HG03442 (cell line): ENCODE results near the gene PCDHGB3.
"Not testable (repeated sequence)": the region's sequence is repeated elsewhere in the genome, so short reads cannot be mapped to it uniquely, and the experiment has no call there.

ENCODE experiments used
- ATAC-seq: cut with Tn5 transposase; IDR thresholded peaks from one replicate; pipeline ENCODE4 v1.9.1; 2021; ENCODE audit warnings: mild to moderate bottlenecking, moderate library complexity; ENCODE audit not compliant: unreplicated experiment

The PCDHGB3 gene

DNA sequence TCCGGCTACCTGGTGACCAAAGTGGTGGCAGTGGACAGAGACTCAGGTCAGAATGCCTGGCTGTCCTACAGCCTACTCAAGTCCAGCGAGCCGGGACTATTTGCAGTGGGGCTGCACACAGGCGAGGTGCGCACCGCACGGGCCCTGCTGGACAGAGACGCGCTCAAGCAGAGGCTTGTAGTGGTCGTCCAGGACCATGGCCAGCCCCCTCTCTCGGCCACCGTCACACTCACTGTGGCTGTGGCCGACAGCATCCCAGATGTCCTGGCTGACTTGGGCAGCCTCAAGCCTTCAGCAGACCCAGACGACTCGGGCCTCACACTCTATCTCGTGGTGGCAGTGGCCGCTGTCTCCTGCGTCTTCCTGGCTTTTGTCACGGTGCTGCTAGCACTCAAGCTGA, 13.1 kb upstream of the PCDHGB3 start:
- no peak for ATAC-seq

DNA sequence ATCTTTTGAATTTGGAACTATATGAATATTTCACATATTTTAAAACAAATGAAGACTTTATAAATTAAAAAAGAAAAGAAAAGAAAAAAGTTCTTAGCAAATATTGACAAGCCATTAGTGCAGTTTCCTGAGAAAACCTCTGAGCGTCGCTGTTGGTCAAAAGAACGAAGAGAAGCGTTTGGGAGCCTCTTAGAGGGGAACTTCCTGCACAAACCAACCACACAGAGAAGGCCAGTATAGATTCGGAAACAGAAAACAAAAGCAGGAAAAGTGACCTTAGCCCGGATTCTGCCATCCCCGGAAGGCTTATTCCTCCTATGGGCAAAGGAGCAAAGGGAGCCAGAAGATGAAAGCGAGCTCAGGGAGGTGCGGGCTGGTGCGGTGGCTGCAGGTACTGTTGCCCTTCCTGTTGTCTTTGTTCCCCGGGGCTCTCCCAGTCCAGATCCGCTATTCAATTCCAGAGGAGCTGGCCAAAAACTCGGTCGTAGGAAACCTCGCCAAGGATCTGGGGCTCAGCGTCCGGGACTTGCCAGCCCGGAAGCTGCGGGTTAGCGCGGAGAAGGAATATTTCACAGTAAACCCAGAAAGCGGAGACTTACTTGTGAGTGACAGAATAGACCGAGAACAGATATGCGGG, 10.1 kb upstream of the PCDHGB3 start, which contains the start of gene PCDHGB2:
TSS of gene PCDHGB2 (plus strand) at position 205 of the 637 bp plus-strand sequence. CDS start at position 347, 142 bp downstream.
- peak; percentile 93 for ATAC-seq

DNA sequence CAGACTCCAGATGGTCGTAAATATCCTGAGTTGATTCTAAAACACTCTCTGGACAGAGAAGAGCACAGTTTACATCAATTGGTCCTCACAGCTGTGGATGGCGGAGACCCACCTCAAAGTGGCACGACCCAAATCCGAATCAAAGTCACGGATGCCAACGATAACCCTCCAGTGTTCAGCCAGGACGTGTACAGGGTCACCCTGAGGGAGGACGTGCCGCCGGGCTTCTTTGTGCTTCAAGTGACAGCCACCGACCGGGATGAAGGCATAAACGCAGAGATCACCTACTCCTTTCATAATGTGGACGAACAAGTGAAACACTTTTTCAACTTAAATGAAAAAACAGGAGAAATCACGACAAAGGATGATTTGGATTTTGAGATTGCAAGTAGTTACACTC, 9.4 kb upstream of the PCDHGB3 start:
- no peak for ATAC-seq

DNA sequence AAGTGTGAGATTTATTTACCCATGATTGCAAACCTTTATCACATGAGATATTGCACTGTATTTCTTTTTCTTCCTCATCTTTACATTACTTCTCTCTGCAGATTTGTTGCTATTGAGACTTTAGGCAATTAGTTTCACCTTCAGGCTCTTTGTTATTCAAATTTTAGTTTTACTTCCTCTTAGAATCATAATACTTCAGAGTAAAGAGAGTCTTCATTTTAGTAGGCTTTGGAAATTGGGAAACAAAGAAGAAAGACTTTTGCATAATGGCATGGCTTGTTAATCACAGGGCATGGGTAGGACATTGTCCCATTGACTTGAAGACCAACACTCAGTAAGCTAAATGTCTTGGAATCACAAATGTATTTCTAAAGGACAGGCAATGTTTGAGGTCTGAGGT, 7.3 kb upstream of the PCDHGB3 start:
- no peak for ATAC-seq

DNA sequence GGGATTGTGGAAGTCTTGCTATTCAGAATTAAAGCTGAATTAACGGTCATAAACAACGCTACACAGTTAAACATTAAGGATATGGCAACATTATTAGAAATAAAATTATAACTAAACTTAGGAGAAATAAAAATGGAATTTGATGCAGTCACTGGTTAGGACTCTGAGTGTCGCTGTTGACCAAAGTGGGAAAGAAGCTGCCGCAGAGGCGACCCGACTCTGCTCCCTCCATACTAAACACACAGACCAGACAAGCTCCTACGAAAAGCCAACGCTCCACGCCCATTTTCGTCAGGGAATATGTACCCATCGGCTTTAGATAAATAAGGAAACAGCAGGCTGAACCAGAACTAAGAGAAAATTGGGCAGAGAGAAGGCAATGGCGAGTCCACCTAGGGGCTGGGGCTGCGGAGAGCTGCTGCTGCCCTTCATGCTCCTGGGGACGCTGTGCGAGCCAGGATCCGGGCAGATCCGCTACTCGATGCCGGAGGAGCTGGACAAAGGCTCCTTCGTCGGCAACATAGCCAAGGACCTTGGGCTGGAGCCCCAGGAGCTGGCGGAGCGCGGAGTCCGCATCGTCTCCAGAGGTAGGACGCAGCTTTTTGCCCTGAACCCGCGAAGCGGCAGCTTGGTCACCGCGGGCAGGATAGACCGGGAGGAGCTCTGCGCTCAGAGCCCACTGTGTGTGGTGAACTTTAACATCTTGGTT, 5.9 kb upstream of the PCDHGB3 start, which contains the start of gene PCDHGA5:
TSS of gene PCDHGA5 (plus strand) at position 211 of the 709 bp plus-strand sequence. CDS start at position 380, 169 bp downstream.
- no peak for ATAC-seq

DNA sequence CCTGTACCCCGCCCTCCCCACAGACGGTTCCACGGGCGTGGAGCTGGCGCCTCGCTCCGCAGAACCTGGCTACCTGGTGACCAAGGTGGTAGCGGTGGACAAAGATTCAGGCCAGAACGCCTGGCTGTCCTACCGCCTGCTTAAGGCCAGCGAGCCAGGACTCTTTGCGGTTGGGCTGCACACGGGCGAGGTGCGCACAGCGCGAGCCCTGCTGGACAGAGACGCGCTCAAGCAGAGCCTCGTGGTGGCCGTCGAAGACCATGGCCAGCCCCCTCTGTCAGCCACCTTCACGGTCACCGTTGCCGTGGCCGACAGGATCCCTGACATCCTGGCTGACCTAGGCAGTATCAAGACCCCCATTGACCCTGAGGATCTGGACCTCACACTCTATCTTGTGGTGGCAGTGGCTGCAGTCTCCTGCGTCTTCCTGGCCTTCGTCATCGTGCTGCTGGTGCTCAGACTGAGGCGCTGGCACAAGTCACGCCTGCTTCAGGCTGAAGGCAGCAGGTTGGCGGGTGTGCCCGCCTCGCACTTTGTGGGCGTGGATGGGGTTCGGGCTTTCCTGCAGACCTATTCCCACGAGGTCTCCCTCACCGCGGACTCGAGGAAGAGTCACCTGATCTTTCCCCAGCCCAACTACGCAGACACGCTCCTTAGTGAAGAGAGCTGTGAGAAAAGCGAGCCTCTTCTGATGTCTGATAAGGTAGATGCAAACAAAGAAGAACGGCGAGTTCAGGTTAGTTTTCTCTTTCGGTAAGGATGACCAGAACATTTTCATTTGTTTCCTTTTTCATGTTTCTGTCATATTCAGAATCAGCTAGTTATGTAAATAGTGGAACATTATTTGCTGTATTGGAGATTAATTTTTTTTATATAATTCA, 3.8 kb upstream of the PCDHGB3 start:
- no peak for ATAC-seq

DNA sequence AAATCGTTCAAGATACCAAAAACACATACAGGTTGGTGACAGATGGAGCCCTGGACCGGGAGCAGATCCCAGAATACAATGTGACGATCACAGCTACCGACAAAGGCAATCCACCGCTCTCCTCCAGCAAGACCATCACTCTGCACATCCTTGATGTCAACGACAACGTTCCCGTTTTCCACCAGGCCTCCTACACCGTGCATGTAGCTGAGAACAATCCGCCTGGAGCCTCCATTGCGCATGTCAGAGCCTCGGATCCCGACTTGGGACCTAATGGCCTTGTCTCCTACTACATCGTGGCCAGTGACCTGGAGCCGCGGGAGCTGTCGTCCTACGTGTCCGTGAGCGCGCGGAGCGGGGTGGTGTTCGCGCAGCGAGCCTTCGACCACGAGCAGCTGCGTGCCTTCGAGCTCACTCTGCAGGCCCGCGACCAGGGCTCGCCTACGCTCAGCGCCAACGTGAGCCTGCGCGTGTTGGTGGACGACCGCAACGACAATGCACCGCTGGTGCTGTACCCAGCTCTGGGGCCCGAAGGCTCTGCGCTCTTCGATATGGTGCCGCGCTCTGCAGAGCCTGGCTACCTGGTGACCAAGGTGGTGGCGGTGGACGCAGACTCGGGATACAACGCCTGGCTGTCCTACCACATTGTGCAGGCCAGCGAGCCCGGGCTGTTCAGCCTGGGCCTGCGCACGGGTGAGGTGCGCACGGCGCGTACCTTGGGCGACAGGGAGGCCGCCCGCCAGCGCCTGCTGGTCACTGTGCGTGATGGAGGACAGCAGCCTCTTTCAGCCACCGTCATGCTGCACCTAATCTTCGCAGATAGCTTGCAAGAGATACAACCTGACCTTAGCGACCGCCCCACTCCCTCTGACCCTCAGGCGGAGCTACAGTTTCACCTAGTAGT, 1.8 kb downstream of the PCDHGB3 start:
- ATAC-seq = no peak

DNA sequence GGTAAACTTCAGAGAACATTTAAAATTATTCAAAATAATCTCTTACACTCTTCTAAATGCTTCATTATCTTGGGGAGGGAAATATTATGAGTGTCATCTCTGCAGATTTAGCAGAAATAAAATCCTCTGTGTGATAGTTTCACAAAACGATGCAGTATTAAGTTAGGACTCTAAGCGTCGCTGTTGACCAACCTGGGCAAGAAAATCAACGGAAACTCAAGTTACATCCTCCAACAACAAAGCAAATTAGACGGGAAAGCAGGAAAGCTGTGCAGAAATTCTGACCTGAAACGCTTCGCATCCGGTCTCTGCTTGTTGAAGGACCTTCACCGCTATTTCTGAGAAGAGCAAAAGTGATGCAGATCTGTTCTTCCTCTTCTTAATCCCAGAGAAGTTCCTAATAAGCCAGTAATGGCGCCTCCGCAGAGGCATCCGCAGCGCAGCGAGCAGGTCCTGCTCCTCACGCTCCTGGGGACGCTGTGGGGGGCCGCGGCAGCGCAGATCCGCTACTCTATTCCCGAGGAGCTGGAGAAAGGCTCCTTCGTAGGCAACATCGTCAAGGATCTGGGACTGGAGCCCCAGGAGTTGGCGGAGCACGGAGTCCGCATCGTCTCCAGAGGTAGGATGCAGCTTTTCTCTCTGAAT, 3.8 kb downstream of the PCDHGB3 start, which contains the start of gene PCDHGA6:
TSS of gene PCDHGA6 (plus strand) at position 219 of the 645 bp plus-strand sequence. CDS start at position 412, 193 bp downstream.
- ATAC-seq = no peak

DNA sequence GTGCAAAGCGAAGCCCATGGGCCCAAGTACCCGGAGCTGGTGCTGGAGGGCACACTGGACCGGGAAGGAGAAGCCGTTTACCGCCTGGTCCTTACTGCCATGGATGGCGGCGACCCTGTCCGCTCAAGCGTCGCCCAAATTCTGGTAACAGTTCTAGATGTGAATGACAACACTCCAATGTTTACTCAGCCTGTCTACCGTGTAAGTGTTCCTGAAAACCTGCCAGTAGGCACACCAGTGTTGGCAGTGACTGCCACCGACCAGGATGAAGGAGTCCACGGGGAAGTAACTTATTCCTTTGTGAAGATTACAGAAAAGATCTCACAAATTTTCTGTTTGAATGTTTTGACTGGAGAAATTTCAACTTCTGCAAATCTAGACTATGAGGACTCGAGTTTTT, 4.6 kb downstream of the PCDHGB3 start:
- no peak for ATAC-seq

DNA sequence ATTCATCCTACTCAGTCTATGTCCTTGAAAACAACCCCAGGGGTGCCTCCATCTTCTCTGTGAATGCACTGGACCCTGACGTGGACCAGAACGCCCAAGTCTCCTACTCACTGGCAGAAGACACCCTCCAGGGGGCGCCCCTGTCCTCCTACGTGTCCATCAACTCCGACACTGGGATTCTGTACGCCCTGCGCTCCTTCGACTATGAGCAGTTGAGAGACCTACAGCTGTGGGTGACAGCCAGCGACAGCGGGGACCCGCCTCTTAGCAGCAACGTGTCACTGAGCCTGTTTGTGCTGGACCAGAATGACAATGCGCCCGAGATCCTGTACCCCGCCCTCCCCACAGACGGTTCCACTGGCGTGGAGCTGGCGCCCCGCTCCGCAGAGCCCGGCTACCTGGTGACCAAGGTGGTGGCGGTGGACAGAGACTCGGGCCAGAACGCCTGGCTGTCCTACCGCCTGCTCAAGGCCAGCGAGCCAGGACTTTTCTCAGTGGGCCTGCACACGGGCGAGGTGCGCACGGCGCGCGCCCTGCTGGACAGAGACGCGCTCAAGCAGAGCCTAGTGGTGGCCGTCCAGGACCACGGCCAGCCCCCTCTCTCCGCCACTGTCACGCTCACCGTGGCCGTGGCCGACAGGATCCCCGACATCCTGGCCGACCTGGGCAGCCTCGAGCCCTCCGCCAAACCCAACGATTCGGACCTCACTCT, 5.6 kb downstream of the PCDHGB3 start:
- ATAC-seq = not testable (repeated sequence)

DNA sequence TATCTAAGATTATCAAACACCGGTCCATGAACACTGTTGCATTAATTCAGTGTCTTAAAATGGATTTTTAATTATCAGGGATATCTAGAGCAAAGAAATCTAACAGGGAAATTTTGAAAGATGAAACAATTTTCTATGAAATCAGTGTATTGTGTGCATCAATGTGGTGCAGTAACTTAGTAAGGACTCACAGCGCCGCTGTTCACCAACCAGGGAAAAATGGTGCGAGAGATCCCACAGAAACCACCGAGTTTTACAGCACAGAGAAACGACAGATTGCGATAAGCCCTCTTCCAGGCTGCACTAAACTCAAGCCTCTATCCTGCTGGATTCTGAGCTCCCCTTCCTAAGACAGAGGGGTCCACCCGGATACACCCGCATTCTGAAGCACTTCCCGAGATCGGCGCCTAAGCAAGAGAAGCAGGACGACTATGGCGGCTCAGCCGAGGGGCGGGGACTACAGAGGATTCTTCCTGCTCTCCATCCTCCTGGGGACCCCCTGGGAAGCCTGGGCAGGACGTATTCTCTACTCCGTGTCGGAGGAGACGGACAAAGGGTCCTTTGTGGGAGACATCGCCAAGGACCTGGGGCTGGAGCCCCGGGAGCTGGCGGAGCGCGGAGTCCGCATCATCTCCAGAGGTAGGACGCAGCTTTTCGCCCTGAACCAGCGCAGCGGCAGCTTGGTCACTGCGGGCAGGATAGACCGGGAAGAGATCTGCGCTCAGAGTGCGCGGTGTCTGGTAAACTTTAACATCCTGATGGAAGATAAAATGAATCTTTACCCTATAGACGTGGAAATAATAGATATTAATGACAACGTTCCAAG, 12.6 kb downstream of the PCDHGB3 start, which contains the start of gene PCDHGA7:
TSS of gene PCDHGA7 (plus strand) at position 274 of the 826 bp plus-strand sequence. CDS start at position 432, 158 bp downstream.
- ATAC-seq = no peak

DNA sequence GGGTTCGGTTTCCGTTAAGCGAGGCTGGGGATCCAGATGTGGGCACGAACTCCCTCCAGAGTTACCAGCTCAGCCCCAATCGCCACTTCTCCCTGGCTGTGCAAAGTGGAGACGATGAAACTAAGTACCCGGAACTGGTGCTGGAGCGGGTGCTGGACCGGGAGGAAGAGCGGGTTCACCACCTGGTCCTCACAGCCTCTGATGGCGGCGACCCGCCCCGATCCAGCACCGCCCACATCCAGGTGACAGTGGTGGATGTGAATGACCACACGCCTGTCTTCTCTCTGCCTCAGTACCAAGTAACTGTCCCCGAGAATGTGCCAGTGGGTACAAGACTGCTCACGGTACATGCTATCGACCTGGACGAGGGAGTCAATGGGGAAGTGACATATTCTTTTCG, 13.3 kb downstream of the PCDHGB3 start:
- ATAC-seq = no peak

DNA sequence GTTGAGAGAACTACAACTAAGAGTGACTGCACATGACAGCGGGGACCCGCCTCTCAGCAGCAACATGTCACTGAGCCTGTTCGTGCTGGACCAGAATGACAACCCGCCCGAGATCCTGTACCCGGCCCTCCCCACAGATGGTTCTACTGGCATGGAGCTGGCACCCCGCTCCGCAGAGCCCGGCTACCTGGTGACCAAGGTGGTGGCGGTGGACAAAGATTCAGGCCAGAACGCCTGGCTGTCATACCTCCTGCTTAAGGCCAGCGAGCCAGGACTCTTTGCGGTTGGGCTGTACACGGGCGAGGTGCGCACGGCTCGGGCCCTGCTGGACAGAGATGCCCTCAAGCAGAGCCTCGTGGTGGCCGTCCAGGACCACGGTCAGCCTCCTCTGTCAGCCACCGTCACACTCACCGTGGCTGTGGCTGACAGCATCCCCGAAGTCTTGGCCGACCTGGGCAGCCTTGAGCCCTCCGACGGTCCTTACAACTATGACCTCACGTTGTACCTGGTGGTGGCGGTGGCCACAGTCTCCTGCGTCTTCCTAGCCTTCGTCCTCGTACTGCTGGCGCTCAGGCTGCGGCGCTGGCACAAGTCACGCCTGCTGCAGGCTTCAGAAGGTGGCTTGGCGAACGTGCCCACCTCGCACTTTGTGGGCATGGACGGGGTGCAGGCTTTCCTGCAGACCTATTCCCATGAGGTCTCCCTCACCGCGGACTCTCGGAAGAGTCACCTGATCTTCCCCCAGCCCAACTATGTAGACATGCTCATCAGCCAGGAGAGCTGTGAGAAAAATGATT, 14.6 kb downstream of the PCDHGB3 start:
- no peak for ATAC-seq

DNA sequence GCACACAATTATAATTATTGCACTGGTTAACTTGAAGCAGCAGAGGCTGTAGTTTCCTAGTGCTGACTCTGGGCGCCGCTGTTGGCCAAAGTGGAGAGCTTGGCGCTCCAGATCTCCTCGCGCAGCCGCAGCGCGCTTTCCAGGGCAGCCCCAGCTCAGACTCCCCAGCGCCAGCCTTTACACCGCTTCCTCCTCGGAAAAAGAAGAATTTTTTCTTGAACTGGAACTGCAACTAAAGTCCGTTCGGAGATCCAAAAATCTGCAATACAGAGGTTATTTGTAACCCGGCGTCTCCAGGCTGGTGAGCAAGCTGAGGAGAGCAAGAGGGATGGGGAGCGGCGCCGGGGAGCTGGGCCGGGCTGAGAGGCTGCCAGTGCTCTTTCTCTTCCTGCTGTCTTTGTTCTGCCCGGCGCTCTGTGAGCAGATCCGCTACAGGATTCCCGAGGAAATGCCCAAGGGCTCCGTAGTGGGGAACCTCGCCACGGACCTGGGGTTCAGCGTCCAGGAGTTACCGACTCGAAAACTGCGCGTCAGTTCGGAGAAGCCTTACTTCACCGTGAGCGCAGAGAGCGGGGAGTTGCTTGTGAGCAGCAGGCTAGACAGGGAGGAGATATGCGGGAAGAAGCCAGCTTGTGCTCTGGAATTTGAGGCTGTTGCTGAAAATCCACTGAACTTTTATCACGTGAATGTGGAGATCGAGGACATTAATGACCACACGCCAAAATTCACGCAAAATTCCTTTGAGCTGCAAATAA, 17.7 kb downstream of the PCDHGB3 start, which contains the start of gene PCDHGB4:
TSS of gene PCDHGB4 (plus strand) at position 142 of the 755 bp plus-strand sequence. CDS start at position 329, 187 bp downstream.
- ATAC-seq = not testable (repeated sequence)

DNA sequence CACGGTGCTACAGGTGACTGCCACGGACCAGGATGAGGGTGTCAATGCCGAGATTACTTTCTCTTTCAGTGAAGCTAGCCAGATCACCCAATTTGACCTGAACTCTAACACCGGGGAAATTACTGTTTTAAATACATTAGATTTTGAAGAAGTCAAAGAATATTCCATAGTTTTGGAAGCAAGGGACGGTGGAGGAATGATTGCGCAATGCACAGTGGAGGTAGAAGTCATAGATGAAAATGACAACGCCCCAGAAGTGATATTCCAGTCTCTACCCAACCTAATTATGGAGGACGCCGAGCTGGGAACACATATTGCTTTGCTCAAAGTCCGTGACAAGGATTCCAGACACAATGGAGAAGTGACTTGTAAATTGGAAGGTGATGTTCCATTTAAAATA, 18.6 kb downstream of the PCDHGB3 start:
- ATAC-seq = no peak
